Endothelial cell of hepatic sinusoid (primary cell): ENCODE data around the gene ARMC9.
"Not testable (repeated sequence)": the region's sequence is repeated elsewhere in the genome, so short reads cannot be mapped to it uniquely, and the experiment has no call there.

Experiments
- in situ Hi-C: cut with HindIII; loops from 2 replicates; pipeline ENCODE4 v1.10.0; 2017; ENCODE audit warnings: low sequenced_read_pairs

The ARMC9 gene

DNA sequence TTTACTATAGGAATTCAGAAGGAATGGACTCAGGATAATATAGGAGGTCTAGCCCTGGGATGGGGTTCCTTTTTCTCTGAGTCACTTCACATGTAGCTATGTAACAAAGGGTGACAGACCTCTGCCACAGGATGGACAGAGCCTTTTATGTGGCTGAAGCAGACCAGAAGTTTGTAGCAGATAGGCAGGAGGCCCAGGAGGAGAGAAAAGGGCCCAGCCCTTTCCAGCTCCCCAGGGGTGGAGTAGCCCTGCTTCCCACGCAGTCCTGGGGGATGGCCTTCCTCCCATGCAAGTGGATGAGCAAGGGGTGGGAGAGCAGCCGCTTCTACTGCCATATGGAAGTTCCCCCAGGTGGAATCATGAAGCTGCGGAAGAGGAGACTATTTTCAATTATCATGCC, 40.3 kb downstream of the ARMC9 start:
- in situ Hi-C loops, result loop anchor here (25.0 kb wide), 1 partner anchor 174 kb away; no protein-coding TSS in a partner anchor

DNA sequence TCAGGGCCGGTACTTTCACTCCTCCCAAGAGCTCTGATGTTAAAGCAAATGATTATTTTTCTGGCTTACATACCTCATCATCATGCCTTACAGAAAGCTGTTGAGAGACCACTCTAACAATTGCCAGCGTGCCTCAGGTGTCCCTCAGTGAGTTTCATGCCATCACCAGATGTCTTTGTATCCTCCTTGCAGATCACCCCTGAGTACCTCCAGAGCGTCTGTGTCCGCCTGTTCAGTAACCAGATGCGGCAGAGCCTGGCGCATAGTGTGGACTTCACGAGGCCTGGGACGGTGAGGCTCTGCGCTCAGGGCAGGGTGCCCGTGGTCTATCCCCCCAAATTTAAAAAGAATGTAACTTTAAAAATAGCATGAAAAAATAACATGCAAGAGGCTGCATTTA, 41.3 kb downstream of the ARMC9 start:
- in situ Hi-C loops, result loop anchor here (25.0 kb wide), 1 partner anchor 173 kb away; no protein-coding TSS in a partner anchor

DNA sequence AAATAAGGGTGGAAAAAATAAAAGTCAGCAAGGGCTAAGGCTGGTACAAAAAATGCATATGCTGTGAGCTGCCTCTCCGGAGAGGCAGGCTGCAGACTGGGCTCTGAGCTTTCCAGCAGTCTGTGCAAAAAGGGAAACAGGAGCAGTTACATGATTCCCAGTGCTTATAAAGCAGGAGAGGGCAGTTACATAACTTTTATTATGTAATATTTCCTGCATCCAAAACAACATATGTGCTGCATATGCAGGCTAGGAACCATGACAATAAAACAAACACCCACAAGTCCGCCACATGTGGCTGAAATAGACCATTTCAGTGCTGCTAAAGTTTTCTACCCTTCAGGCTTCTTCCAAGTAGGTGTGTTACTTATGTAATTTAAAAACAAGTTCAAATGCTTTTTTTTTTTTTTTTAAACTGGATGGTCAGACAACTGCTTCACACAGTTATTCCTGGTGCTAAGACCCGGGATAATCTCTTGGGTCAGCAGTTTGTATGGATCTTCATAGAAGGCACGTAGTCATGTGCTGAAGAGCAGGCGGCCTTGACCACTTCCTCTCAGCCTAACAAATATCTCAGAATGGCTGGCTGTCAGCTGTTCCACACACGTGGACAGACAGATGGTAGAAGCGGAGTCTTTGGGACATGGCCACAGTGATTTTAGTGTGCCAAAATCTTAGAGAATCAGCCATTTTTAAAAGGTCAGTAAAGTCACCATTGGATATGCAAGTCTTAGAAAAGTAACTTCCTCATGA, 43.5 kb downstream of the ARMC9 start:
- in situ Hi-C loops, result loop anchor here (25.0 kb wide), 1 partner anchor 170 kb away; no protein-coding TSS in a partner anchor

DNA sequence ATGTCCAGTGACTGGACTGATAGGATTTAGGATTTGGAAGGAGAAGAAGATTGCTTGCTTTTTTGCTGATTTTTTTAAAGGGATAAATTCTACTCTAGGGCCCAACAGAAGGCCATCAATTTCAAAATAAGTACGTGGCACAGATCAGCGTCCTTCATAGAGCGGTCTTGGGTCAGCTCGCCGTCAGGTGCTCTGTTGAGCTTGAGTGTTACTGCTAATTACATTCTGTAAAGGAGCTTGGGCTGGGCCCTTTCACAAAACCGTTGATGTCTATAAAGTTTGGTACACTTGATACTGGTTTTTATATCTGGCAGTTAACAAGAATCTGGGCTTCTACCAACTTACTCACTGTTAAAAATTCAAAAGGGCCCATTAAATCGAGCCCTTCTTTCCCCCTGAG, 45.4 kb downstream of the ARMC9 start:
- in situ Hi-C loops, result loop anchor here (25.0 kb wide), 1 partner anchor 168 kb away; no protein-coding TSS in a partner anchor

DNA sequence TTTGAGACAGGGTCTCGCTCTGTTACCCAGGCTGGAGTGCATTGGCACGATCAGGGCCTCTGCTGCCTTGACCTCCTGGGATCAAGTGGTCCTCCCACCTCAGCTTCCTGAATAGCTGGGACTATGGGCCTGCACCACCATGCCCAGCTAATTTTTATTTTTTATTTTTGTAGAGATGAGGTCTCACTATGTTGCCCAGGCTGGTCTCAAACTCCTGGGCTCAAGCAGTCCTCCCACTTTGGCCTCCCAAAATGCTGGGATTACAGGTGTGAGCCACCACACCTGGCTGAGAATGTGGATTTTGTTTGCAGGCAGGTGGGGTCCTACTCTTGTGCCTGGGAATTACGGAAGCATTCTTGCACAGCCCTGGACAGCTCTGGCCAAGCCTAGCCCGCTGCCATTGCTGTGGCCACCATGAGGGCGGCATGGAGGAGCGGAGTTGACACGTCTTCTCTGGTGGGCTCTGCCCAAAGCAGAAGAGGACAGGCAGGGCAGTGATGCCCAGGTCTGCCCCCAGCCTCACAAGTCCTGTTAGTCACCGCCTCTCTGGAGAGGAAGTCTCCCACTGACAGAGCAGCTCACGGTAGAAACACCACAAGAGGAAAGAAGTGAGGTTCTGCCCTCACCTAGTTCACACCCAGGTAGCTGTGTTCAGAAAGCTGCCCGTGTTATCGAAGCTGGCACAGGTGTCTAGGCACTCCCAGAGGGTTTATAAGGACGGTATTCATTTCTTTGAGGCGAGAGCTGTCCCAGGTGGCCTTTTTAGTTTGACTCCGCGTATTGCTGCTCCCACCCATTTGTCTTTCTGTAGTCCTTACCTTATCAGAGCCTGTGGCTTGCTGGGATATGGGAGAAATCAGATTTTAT, 46.2 kb downstream of the ARMC9 start:
- in situ Hi-C loops, result loop anchor here (25.0 kb wide), 1 partner anchor 168 kb away; no protein-coding TSS in a partner anchor

DNA sequence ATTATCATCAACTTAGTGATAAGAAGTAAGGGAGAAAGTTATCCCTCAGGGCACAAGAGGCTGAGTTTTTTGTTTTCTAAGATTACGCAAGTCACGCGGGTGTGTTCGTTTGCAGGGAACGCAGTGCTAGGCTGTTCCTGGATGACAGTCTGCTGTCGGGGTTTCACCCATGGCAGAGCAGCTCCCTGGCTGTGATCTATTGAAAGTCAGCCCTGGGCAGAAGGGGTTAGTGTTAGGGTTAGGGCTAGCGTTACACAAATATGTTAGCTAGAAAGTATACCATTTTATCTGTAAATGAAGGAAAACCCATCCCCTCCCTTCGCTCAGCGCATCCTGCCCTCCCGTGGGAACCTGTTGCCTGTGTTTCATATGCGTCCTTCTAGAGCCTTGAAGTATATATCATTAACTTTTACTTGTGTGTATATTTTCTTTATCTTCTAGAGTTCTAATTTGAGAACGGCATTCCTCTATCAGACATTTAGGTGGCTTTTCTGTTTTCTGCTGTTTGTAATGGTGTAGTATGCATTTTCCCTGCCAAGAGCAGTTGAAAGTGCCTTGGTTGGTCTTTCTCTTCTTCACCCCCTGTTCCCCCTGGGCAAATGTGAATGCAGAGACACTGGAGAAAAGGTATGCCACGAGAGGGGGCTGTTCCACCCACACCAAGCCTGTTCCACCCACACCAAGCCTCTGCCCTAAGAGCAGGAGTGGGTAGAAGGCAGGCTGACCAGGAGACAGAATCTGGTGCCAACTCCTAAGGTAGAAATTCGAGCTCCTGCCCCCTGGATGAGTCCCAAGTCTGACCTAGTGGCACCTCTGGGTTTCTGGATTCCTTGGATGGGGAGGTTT, 47.0 kb downstream of the ARMC9 start:
- in situ Hi-C loops, result loop anchor here (25.0 kb wide), 1 partner anchor 167 kb away; no protein-coding TSS in a partner anchor

DNA sequence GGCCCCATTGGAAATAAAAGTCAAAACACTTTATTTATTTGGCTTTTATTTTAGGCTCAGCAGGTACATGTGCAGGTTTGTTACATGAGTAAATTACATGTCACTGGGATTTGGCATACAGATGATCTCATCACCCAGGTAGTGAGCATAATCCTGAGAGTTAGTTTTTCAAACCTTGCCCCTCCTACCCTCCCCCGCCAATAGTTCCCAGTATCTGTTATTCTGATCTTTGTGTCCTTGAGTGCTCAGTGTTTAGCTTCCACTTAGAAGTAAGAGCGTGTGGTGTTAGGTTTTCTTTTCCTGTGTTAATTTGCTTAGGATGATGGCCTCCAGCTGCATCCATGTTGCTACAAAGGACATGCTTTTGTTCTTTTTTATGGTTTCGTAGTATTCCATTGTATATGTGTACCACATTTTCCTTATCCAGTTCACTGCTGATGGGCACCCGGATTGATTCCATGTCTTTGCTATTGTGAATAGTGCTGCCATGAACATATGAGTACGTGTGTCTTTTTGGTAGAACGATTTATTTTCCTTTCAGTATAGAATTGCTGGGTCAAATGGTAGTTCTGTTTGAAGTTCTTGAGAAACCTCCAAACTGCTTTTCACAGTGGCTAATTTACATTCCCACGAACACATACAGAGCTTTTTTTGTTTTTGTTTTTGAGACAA, 47.9 kb downstream of the ARMC9 start:
- in situ Hi-C loops, result loop anchor here (25.0 kb wide), 1 partner anchor 166 kb away; no protein-coding TSS in a partner anchor

DNA sequence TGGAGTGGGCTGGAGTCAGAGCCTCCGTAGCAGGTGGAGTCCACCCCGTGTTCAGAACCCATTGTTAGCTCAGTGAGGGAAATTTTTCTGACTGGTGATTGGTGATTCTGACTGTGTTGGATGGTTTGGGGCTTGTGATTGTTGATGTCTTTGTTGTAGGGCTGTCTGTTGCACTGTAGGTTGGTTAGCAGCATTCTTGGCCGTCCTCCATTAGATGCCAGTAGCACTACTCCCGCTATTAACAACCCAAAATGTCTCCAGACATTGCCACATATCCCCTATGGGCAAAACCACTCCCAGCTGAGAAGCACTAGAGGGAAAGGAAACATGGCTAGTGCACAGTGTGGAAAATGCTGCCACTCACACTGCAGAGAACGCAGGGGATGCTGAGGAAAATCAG, 51.7 kb downstream of the ARMC9 start:
- in situ Hi-C loops, result no loop called here

DNA sequence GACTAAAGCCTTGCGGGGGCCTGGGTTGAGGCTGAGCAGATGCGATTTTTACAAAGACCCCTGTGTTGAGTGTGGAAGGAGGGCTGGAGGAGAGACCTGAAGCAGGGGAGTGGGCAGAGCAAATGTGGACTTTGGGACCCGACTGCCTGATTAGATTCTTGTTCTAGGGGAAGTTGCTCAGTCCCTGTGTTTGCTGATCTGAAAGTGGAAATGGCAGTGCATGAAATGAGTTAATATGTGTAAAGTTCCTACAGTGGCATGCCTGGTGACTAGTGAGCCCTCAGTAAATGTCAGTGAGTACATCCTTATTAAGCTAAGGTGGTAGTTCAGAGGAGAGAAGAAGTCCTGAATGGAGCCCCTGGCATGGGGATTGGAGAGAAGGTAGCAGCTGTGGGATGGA, 52.3 kb downstream of the ARMC9 start:
- in situ Hi-C loops, result no loop called here

DNA sequence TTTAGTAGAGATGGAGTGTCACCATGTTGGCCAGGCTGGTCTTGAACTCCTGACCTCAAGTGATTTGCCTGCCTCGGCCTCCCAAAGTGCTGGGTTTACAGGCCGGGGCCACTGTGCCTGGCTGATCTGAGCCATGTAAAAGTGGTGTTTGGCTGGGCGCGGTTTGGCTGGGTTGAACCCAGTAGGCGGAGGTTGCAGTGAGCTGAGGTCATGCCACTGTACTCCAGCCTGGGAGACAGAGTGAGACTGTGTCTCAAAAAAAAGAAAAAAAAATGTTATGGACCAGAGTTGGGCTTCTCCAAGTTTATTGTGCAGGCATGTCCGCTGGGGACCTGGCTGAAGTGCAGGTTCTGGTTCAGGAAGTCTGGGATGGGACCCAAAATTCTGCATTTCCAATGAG, 54.9 kb downstream of the ARMC9 start:
- in situ Hi-C loops, result not testable (repeated sequence)

DNA sequence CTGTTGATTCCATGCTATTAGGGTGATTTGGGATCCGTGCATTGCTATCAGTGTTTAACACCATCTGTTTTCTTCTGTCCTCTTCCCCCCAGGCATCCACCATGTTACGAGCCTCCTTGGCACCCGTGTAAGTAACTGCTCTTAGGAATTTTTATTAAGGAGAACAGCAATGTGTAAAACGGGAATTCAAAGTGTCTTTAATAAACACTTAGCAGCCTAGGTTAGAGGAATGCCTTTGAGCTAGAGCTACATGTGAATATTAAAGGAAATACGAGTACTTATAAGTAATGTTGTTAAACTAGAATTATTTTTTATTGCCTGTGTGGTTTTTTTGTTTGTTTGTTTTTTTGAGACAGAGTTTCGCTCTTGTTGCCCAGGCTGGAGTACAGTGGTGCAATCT, 58.1 kb downstream of the ARMC9 start:
- in situ Hi-C loops, result no loop called here

DNA sequence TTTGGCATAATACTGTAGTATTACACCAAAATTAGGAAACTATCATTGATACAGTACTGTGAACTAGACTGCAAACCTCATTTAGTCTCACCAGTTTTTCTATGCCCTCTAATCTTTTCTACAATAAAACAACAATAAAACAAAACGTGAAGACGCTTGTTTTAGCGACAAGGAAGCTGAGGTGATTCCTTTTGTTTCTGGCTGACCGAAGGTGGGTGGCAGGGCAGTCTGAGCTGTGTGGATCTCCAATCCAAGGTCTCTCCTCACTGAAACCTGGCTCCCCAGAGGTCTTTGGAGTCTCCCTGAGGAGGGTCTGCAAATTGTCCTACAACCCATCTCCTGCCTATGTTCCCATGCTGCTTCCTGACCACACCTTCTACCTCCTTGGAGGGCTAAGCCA, 59.3 kb downstream of the ARMC9 start:
- in situ Hi-C loops, result no loop called here

DNA sequence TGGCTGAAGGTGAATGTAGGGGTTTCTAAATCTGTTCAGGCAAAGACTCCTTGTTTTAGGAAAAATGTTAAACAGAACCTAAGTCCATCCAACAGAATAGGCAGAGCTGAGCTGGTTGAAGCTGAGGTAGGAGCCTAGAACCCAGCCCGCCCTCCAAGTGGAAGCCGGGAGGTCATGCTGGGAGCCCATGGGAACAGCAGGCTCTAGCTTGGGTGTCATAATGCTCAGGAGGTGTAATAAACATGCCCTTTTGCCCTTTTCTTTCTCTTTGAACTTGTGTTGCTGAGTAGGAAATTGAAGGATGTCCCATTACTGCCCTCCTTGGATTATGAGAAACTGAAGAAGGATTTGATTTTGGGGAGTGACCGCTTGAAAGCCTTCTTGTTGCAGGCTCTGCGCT, 60.3 kb downstream of the ARMC9 start:
- in situ Hi-C loops, result no loop called here

DNA sequence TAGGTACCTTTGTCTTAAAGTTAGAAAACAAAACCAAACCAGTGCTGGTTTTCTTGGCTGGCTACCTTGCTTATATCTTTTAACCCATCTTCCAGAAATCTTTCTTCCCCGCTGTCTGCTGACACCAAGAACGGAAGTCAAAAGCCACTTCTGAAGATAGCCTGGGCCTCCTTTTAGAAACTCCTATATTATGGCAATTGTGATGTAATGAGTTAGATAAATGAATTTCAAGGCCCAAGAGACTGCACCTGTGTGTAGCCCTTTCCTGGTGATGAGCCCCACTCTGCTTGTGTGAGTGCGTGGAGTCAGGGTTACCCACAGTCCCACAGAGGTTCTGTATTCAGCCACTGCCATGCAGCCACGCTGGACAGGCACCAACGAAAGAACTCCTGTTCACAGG, 60.7 kb downstream of the ARMC9 start:
- in situ Hi-C loops, result no loop called here

DNA sequence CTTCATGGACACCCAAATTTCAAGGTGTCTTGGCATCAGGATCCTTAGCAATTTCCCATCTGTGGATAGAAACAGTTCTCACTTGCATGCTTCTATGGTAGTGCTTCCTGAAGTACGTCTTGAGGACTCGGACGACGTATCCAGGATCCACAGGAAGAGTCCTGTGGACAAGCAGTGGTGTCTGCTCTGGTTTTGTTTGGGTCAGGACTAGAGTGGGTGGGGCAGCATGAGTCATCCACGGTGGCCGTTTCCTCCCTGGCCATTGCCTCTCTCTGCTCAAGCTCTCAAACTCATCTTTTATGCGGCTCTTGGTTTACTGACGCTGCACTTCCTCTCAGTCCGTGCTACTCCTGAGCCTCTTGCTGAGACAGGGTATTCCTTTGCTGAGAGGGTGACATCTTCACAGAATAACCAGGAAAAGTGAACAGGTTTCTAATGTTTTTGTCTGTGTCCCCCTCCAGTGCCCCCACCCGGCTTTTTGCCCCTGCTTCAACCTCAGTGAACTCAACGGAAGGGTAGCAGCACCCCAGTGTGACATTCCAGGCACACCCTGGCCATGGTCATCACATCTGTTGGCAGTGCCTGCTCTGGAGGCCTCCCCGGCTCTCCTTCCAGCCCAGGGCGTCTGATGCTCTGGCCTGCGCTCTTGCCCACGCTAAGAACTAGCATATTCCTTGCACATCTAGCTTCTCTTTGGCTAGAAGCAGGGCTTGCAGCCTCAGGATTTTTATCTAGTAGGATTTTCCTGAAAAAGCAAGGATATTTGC, 62.2 kb downstream of the ARMC9 start:
- in situ Hi-C loops, result no loop called here

DNA sequence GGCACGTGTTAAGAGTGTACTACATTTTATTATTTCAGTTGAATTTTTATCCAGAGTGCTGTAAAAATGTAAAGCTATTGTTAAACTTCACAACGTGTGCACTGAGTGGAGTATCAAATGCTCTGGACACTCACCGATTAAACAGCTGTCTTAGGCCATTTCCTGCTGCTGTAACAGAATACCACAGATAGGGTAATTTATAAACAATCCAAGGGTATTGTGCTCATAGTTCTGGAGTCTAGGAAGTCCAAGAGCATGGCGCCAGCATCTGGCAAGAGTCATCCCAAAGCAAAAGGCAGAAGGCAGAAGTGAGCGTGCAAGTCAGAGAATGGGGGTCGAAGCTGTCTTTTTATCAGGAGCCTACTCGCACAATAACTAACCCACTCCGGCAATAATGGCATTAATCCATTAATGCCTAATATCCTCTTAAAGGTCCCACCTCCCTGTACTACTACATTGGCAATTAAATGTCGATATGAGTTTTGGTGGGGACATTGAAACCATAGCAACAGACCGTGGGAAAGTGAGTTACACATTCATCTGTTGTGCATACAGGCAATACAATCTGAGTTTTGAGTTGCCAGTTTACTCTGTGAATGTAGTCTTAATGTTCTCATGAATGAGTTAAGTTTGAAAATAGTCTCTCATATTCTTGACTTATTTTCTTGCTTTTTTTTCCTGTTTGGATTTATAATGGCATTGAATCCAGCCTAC, 64.8 kb downstream of the ARMC9 start:
- in situ Hi-C loops, result no loop called here

DNA sequence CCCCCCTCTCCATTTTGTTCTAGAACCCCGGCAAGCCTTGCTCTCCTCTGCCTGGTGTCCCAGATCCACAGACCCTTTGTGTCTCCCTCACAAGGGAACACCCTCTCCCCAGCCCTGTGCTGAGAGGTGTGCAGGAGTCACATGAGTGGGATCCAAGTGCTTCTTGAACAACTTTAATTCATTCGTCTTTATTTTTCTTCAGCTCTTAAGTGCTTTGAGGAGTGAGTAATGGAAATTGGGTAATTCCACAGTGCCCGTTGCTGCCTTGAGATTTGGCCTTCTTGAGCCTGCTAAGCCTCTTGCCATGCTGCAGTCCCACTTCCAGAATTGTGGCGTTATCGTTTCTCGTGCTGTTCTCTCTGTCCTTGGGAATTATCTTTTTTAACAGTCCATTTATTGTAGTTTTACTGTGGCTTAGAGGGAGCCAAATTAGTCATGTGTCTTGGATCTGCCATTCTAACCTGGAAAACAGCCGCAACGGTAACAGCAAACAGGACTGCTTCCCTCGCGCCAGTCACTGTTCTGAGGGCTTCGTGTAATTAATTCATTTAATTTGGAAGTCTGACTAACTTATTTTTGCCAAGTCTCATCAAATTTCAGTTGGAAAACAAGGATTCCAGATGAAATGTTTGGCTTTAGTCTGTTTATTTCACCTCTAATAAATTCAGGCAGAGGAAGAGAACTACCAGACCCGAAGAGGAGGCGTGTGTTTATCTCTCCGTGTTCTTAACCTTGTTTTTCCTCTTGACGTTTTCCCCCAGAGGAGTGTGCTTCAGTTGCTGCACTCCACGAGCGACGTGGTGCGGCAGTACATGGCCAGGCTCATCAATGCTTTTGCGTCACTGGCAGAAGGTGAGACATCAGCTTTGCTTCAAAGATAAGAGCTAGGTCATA, 72.0 kb downstream of the ARMC9 start:
- in situ Hi-C loops, result no loop called here

DNA sequence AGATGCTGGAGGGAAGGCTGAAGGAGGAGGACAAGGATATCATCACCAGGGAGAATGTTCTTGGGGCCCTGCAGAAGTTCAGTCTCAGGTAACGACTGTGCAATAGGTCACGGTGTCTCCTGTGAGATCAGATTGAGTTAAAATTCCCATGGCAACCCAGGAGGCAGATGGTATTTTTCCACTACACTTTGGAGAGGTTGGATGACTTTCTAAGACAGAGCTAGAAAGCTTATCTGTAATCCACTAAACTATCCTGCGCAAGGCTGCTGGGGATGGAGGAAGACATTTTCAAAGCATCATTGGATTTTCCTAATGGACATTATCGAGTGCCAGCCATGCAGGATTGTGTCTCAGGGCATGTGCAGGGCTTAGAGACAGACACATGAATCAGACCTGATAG, 74.6 kb downstream of the ARMC9 start:
- in situ Hi-C loops, result no loop called here
